H9 (cell line): Measurements from ENCODE around the gene TBRG1. TPM values are rescaled to one million over a fixed set of nuclear protein-coding genes. Genes with fewer than 3 reads are reported as not detected.

Experiments
- DNase-seq: peaks from one replicate; pipeline ENCODE4 v3.0.0-alpha.2; 2017
- H2AFZ ChIP-seq: one replicate; pipeline ENCODE4 v1.6.1; 2013; ENCODE audit warnings: mild to moderate bottlenecking, low read length, control low read depth, moderate library complexity
- H2AK5ac ChIP-seq: 2 replicates; pipeline ENCODE4 v1.6.1; 2013; ENCODE audit warnings: low read length, control low read depth, mixed read lengths; ENCODE audit not compliant: insufficient read length
- H2BK120ac ChIP-seq: one replicate; pipeline ENCODE4 v1.6.1; 2013; ENCODE audit warnings: low read depth, mild to moderate bottlenecking, low read length, control low read depth, inconsistent platforms; ENCODE audit not compliant: poor library complexity, severe bottlenecking
- H2BK12ac ChIP-seq: 2 replicates; pipeline ENCODE4 v1.6.1; 2013; ENCODE audit warnings: low read length, control low read depth, mixed read lengths, low read depth; ENCODE audit not compliant: insufficient read length
- H2BK15ac ChIP-seq: 2 replicates; pipeline ENCODE4 v1.6.1; 2013; ENCODE audit warnings: low read depth, low read length, control low read depth
- H2BK20ac ChIP-seq: one replicate; pipeline ENCODE4 v1.6.1; 2013; ENCODE audit warnings: low read depth, mild to moderate bottlenecking, low read length, control low read depth, inconsistent platforms; ENCODE audit not compliant: poor library complexity, severe bottlenecking
- H2BK5ac ChIP-seq: 2 replicates; pipeline ENCODE4 v1.6.1; 2013; ENCODE audit warnings: low read length, control low read depth, mixed read lengths; ENCODE audit not compliant: insufficient read length
- H3K14ac ChIP-seq: 2 replicates; pipeline ENCODE4 v1.6.1; 2013; ENCODE audit warnings: low read length, control low read depth; ENCODE audit not compliant: insufficient read depth
- H3K18ac ChIP-seq: 2 replicates; pipeline ENCODE4 v1.6.1; 2013; ENCODE audit warnings: low read depth, mild to moderate bottlenecking, mixed read lengths, low read length, control low read depth; ENCODE audit not compliant: insufficient read length
- H3K23ac ChIP-seq: 2 replicates; pipeline ENCODE4 v1.6.1; 2013; ENCODE audit warnings: low read length, control low read depth, mixed read lengths, low read depth; ENCODE audit not compliant: insufficient read length
- H3K23me2 ChIP-seq: 2 replicates; pipeline ENCODE4 v1.6.1; 2013; ENCODE audit warnings: low read depth, mild to moderate bottlenecking, mixed read lengths, low read length, control low read depth; ENCODE audit not compliant: insufficient read length, poor library complexity, severe bottlenecking
- H3K27ac ChIP-seq: 2 replicates; pipeline ENCODE4 v1.5.1; 2013; ENCODE audit warnings: low read length, control low read depth, mixed read lengths, low read depth; ENCODE audit not compliant: insufficient read length
- H3K27me3 ChIP-seq: 2 replicates; pipeline ENCODE4 v1.6.1; 2013; ENCODE audit warnings: low read length, control low read depth, inconsistent platforms; ENCODE audit not compliant: insufficient read depth
- H3K4ac ChIP-seq: 2 replicates; pipeline ENCODE4 v1.6.1; 2013; ENCODE audit warnings: low read depth, mild to moderate bottlenecking, control low read depth, inconsistent platforms, low read length, moderate library complexity
- H3K4me1 ChIP-seq: 2 replicates; pipeline ENCODE4 v1.6.1; 2013; ENCODE audit warnings: low read length, control low read depth, inconsistent platforms; ENCODE audit not compliant: insufficient read depth
- H3K4me2 ChIP-seq: 2 replicates; pipeline ENCODE4 v1.6.1; 2013; ENCODE audit warnings: low read length, control low read depth, mixed read lengths; ENCODE audit not compliant: insufficient read length, insufficient read depth
- H3K56ac ChIP-seq: 2 replicates; pipeline ENCODE4 v1.6.1; 2013; ENCODE audit warnings: low read depth, mild to moderate bottlenecking, mixed read lengths, low read length, control low read depth; ENCODE audit not compliant: insufficient read length
- H3K79me1 ChIP-seq: 2 replicates; pipeline ENCODE4 v1.6.1; 2013; ENCODE audit warnings: low read depth, mild to moderate bottlenecking, moderate library complexity, low read length, control low read depth, inconsistent platforms; ENCODE audit not compliant: insufficient read depth, poor library complexity, severe bottlenecking
- H3K79me2 ChIP-seq: 2 replicates; pipeline ENCODE4 v1.6.1; 2013; ENCODE audit warnings: low read length, control low read depth, inconsistent platforms; ENCODE audit not compliant: insufficient read depth
- H3K9ac ChIP-seq: 2 replicates; pipeline ENCODE4 v1.6.1; 2013; ENCODE audit warnings: low read length, control low read depth, mixed read lengths; ENCODE audit not compliant: insufficient read length; ENCODE audit errors: extremely low read depth
- H3K9me3 ChIP-seq: one replicate; pipeline ENCODE4 v1.6.1; 2013; ENCODE audit warnings: low read depth, low read length, inconsistent platforms; ENCODE audit not compliant: control insufficient read depth
- H3T11ph ChIP-seq: one replicate; pipeline ENCODE4 v1.6.1; 2013; ENCODE audit warnings: mild to moderate bottlenecking, low read length, control low read depth, inconsistent platforms
- H4K20me1 ChIP-seq: one replicate; pipeline ENCODE4 v1.6.1; 2013; ENCODE audit not compliant: control insufficient read depth, insufficient read length, insufficient read depth
- H4K5ac ChIP-seq: 2 replicates; pipeline ENCODE4 v1.6.1; 2013; ENCODE audit warnings: low read depth, mild to moderate bottlenecking, mixed read lengths, low read length, control low read depth; ENCODE audit not compliant: insufficient read length
- H4K8ac ChIP-seq: replicated peaks from 2 replicates; pipeline ENCODE4 v1.6.1; 2013; ENCODE audit warnings: low read length, control low read depth, mixed read lengths, low read depth; ENCODE audit not compliant: insufficient read length
- H4K91ac ChIP-seq: 2 replicates; pipeline ENCODE4 v1.6.1; 2013; ENCODE audit warnings: low read depth, mild to moderate bottlenecking, moderate library complexity, mixed read lengths, low read length, control low read depth; ENCODE audit not compliant: insufficient read length
- H3K27ac Mint-ChIP-seq, 3 experiments: 2 replicates in 2 of 3; 3 replicates in 1 of 3; pipeline ENCODE4 v1.8.0; 2020 to 2021; ENCODE audit warnings: mixed read lengths in 3 of 3, mild to moderate bottlenecking in 1 of 3, moderate library complexity in 1 of 3
- H3K27me3 Mint-ChIP-seq: 2 replicates; pipeline ENCODE4 v1.8.0; 2021; ENCODE audit warnings: low read depth, mild to moderate bottlenecking, moderate library complexity, mixed read lengths
- H3K36me3 Mint-ChIP-seq, 3 experiments: 2 replicates in 2 of 3; 3 replicates in 1 of 3; pipeline ENCODE4 v1.8.0; 2020 to 2021; ENCODE audit warnings: low read depth in 3 of 3, mixed read lengths in 3 of 3; ENCODE audit not compliant: insufficient read depth in 1 of 3
- H3K4me1 Mint-ChIP-seq, 2 experiments: 2 replicates each; pipeline ENCODE4 v1.8.0; 2020; ENCODE audit warnings: mixed read lengths in 2 of 2
- H3K4me3 Mint-ChIP-seq, 2 experiments: 2 replicates in 1 of 2; 3 replicates in 1 of 2; pipeline ENCODE4 v1.8.0; 2020 to 2021; ENCODE audit warnings: mild to moderate bottlenecking in 2 of 2, mixed read lengths in 2 of 2, moderate library complexity in 1 of 2
- H3K9me3 Mint-ChIP-seq, 2 experiments: 2 replicates in 1 of 2; 3 replicates in 1 of 2; pipeline ENCODE4 v1.8.0; 2020; ENCODE audit warnings: mild to moderate bottlenecking in 2 of 2, mixed read lengths in 2 of 2, moderate library complexity in 1 of 2
- WGBS: extraction: QIAGEN DNeasy Blood & Tissue Kit; methylation state at CpG from one replicate; pipeline ENCODE4 v1.1.7; 2013; ENCODE audit warnings: missing lambda C conversion rate, low lambda C conversion rate, mixed read lengths; ENCODE audit not compliant: insufficient read length; ENCODE audit errors: extremely low coverage; 5-methylcytosine and 5-hydroxymethylcytosine counted together
- total RNA-seq: library from RNA; stranded (reverse); gene quantifications from 2 replicates; pipeline ENCODE4 v1.2.1, GENCODE V29; 2021
- TF ChIP-seq, protein P1 (sequence below): fragments of 200-600 bp; sonication (generic); conservative IDR thresholded peaks from 3 replicates; pipeline ENCODE4 v1.8.0; 2021; ENCODE audit warnings: antibody characterized with exemption, mild to moderate bottlenecking

TBRG1 gene
- total RNA-seq, 1 experiment from 2014 or later, result 23.9 TPM

DNA sequence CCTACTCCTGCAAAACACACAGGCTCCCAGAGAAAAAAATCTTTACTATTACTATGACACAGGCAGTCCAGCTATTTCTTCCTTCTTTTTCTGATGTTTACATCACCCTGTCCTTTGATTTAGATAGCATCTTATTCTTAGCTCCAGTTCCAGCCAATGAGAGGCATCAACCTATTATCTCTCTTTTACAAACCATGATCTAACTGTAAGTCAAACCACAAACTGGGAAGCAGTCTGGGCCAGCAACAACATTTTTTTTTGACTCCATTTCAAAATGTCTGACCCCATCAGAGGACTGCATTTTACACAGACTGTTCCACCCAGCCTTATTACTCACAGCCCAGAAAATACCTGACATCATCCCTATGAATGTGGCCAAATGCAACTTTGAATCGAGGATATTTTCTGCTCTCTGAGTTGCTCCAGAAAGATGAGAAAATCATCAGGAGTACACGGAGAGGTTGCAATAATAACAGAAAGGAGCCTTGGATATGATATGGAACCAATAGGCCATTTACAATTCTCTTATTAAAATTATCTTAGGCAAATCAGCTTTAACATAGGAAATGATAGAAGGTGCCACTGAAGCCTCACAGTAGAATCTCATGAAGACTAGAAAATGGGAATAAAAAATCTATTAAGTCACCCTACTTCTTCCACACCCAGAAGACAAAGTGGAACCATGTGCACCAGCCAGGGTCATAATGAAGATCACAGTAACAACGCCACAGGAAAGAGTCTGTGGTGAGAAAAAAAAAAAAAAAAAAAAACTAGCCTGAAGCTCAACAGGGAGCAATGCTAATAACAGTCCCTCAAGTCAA lies 21.2 kb downstream of the TBRG1 start:
- Histone ChIP-seq H3K79me1 (no peaks in the 10 kb centered on the region), H4K91ac (no peak overlapping the region), H3K23me2 (no peaks in the 10 kb centered on the region), H3K79me2 (no peaks in the 10 kb centered on the region), H3K9ac (no peak overlapping the region), H3K56ac (no peak overlapping the region), H3K4me2 (peak overlapping the region; percentile 40), H3K9me3 (no peaks in the 10 kb centered on the region), H3K23ac (no peak overlapping the region), H4K8ac (no peak overlapping the region), H3K27ac (no peak overlapping the region), H4K20me1 (no peaks in the 10 kb centered on the region), H4K5ac (no peak overlapping the region), H2BK15ac (no peak overlapping the region), H2AK5ac (no peak overlapping the region), H3K14ac (no peak overlapping the region), H3T11ph (no peak overlapping the region), H3K27me3 (peaks cover 3% of the 10 kb centered on the region; the same call in 1 of the 2 replicates), H2BK120ac (no peak overlapping the region), H2BK20ac (no peak overlapping the region), H3K4me1 (no peaks in the 10 kb centered on the region; the same call in 1 of the 2 replicates), H2AFZ (no peak overlapping the region), H3K4ac (no peak overlapping the region), H2BK5ac (no peak overlapping the region), H3K18ac (no peak overlapping the region), H2BK12ac (no peak overlapping the region)
- Mint-ChIP-seq H3K4me1 (peaks cover 5% of the 10 kb centered on the region in 2 experiments), H3K36me3 (peaks cover 0 to 16% (median 4%) of the 10 kb centered on the region in 3 experiments; a peak in 3 of 7 replicates), H3K4me3 (no peak overlapping the region; a peak in 1 of 5 replicates), H3K9me3 (peaks cover 0 to 3% of the 10 kb centered on the region in 2 experiments; a peak in 1 of 5 replicates), H3K27ac (no peak overlapping the region), H3K27me3 (peaks cover 2% of the 10 kb centered on the region; the same call in 1 of the 2 replicates)
- TF ChIP-seq, protein P1, sequence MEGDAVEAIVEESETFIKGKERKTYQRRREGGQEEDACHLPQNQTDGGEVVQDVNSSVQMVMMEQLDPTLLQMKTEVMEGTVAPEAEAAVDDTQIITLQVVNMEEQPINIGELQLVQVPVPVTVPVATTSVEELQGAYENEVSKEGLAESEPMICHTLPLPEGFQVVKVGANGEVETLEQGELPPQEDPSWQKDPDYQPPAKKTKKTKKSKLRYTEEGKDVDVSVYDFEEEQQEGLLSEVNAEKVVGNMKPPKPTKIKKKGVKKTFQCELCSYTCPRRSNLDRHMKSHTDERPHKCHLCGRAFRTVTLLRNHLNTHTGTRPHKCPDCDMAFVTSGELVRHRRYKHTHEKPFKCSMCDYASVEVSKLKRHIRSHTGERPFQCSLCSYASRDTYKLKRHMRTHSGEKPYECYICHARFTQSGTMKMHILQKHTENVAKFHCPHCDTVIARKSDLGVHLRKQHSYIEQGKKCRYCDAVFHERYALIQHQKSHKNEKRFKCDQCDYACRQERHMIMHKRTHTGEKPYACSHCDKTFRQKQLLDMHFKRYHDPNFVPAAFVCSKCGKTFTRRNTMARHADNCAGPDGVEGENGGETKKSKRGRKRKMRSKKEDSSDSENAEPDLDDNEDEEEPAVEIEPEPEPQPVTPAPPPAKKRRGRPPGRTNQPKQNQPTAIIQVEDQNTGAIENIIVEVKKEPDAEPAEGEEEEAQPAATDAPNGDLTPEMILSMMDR, result no peak
- WGBS, result no CpG with 5 or more reads among the region's 3 CpGs
- no peak for DNase-seq
